Thyroid gland (tissue), 4 donors: ENCODE results near the gene GRIA1.

Source experiments
- CTCF ChIP-seq, 6 experiments: fragments of 200-600 bp in 3 of 6; fragments of 450-650 bp in 3 of 6; sonication (generic) in 3 of 6; IDR thresholded peaks; one replicate each; pipeline ENCODE4 v1.5.1; 2016 to 2019; ENCODE audit warnings: antibody characterized with exemption in 6 of 6, mild to moderate bottlenecking in 2 of 6, inconsistent platforms in 1 of 6, moderate library complexity in 1 of 6
- POLR2A ChIP-seq, 2 donors: fragments of 450-650 bp; IDR thresholded peaks; one replicate each; pipeline ENCODE4 v1.6.1; 2017; ENCODE audit warnings: antibody characterized with exemption in 2 of 2, mild to moderate bottlenecking in 2 of 2, moderate library complexity in 1 of 2

GRCh38 chr5:153793699-153794098 lies 303.2 kb downstream of the GRIA1 start:
- TF ChIP-seq CTCF (IDR thresholded peaks at IDR 0.05) (no peak), POLR2A (IDR thresholded peaks at IDR 0.05) (no peak)
